K562 (cell line): Measurements from ENCODE around the gene P2RX3.

ENCODE experiments used
- BRCA1 ChIP-seq, 2 experiments: fragments of 450-650 bp in 1 of 2; sonication (generic) in 1 of 2; formaldehyde crosslinking in 1 of 2; IDR thresholded peaks; 2 replicates each; pipeline versions ENCODE4 v1.5.0 to v1.6.1; 2017 to 2020; ENCODE audit warnings: mild to moderate bottlenecking in 1 of 2, missing genetic modification reagents in 1 of 2
- CHD2 ChIP-seq: IDR thresholded peaks from 2 replicates; pipeline ENCODE4 v1.6.1; 2011; ENCODE audit warnings: low read depth, low read length
- EP300 ChIP-seq: IDR thresholded peaks from 2 replicates; pipeline ENCODE4 v1.6.1; 2012; ENCODE audit warnings: low read length, improper control_type of control experiment
- GABPB1 ChIP-seq: sonication (generic); formaldehyde crosslinking; IDR thresholded peaks from 2 replicates; pipeline ENCODE4 v1.8.0; 2022; ENCODE audit warnings: mild to moderate bottlenecking, missing genetic modification reagents
- REST ChIP-seq, 2 experiments: fragments of 450-650 bp; formaldehyde crosslinking in 1 of 2; IDR thresholded peaks; 2 replicates each; pipeline versions ENCODE4 v1.4.0 to v1.6.1; 2014 to 2020; ENCODE audit warnings: mild to moderate bottlenecking in 2 of 2, borderline replicate concordance in 1 of 2, low read depth in 1 of 2
- SMAD1 ChIP-seq: fragments of 150-350 bp; IDR thresholded peaks from 2 replicates; pipeline ENCODE4 v1.6.1; 2014; ENCODE audit warnings: low read length, low read depth; ENCODE audit not compliant: partially characterized antibody
- STAT6 ChIP-seq: sonication (generic); formaldehyde crosslinking; IDR thresholded peaks from 2 replicates; pipeline ENCODE4 v1.8.1; 2023; ENCODE audit warnings: mild to moderate bottlenecking, missing genetic modification reagents
- TF ChIP-seq, protein P1 (sequence below), 3 experiments: IDR thresholded peaks in 2 of 3; conservative IDR thresholded peaks in 1 of 3; 2 replicates each; pipeline ENCODE4 v1.5.1; 2011 to 2012; ENCODE audit warnings: low read length in 3 of 3, mild to moderate bottlenecking in 3 of 3, control low read depth in 2 of 3, improper control_type of control experiment in 1 of 3, inconsistent platforms in 1 of 3, low read depth in 1 of 3, mixed read lengths in 1 of 3, moderate library complexity in 1 of 3; ENCODE audit not compliant: insufficient read depth in 2 of 3

- TF ChIP-seq SMAD1: no peak
- no peak for TF ChIP-seq GABPB1
- TF ChIP-seq BRCA1 (IDR thresholded peaks at IDR 0.05): no peak
- TF ChIP-seq BRCA1 (CRISPR knock-in tag; IDR thresholded peaks at IDR 0.05): no peak
- no peak for TF ChIP-seq CHD2
- no peak for TF ChIP-seq EP300
- TF ChIP-seq REST (IDR thresholded peaks at IDR 0.05; ENCODE audit: borderline replicate concordance): no peak
- no peak for TF ChIP-seq REST (CRISPR knock-in tag; IDR thresholded peaks at IDR 0.05; ENCODE audit: low read depth)
- TF ChIP-seq, protein P1, sequence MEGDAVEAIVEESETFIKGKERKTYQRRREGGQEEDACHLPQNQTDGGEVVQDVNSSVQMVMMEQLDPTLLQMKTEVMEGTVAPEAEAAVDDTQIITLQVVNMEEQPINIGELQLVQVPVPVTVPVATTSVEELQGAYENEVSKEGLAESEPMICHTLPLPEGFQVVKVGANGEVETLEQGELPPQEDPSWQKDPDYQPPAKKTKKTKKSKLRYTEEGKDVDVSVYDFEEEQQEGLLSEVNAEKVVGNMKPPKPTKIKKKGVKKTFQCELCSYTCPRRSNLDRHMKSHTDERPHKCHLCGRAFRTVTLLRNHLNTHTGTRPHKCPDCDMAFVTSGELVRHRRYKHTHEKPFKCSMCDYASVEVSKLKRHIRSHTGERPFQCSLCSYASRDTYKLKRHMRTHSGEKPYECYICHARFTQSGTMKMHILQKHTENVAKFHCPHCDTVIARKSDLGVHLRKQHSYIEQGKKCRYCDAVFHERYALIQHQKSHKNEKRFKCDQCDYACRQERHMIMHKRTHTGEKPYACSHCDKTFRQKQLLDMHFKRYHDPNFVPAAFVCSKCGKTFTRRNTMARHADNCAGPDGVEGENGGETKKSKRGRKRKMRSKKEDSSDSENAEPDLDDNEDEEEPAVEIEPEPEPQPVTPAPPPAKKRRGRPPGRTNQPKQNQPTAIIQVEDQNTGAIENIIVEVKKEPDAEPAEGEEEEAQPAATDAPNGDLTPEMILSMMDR (IDR thresholded peaks at IDR 0.05 in 2 of 3, conservative IDR thresholded peaks at IDR 0.05 in 1 of 3; ENCODE audit: insufficient read depth in 2 of 3, low read depth in 1 of 3, low read length in 3 of 3): no peak
- no peak for TF ChIP-seq STAT6 (CRISPR knock-in tag)
Observed at GRCh38 chr11:57407941-57408475, 69.9 kb downstream of the P2RX3 start.
